Spleen (tissue), 11 donors: ENCODE results near the gene SUN5. TPM values are rescaled to one million over a fixed set of nuclear protein-coding genes. Genes with fewer than 3 reads are reported as not detected.

Experiments
- DNase-seq: peaks from one replicate; pipeline ENCODE4 v3.0.0-alpha.2; 2020
- H3K27ac ChIP-seq, 8 donors: fragments of 200-600 bp; sonication (generic) in 7 of 8; 1 replicate in 4 of 8; 2 replicates in 4 of 8; pipeline versions ENCODE4 v1.5.0 to v1.8.0; 2016 to 2021; ENCODE audit warnings: inconsistent platforms in 4 of 8, mild to moderate bottlenecking in 4 of 8, moderate library complexity in 1 of 8
- H3K27me3 ChIP-seq, 7 donors: fragments of 200-600 bp; sonication (generic) in 6 of 7; replicated peaks in 1 of 7; 1 replicate in 4 of 7; 2 replicates in 3 of 7; pipeline versions ENCODE4 v1.5.0 to v1.8.0; 2016 to 2021; ENCODE audit warnings: inconsistent platforms in 3 of 7, mild to moderate bottlenecking in 1 of 7
- H3K36me3 ChIP-seq, 6 donors: fragments of 200-600 bp; sonication (generic) in 5 of 6; 1 replicate in 4 of 6; 2 replicates in 2 of 6; pipeline versions ENCODE4 v1.5.0 to v1.8.0; 2016 to 2021; ENCODE audit warnings: inconsistent platforms in 2 of 6
- H3K4me1 ChIP-seq, 6 donors: fragments of 200-600 bp; sonication (generic) in 5 of 6; 1 replicate in 3 of 6; 2 replicates in 3 of 6; pipeline versions ENCODE4 v1.5.0 to v1.8.0; 2016 to 2021; ENCODE audit warnings: inconsistent platforms in 3 of 6
- H3K4me3 ChIP-seq, 8 donors: fragments of 200-600 bp; sonication (generic) in 7 of 8; 1 replicate in 4 of 8; 2 replicates in 4 of 8; pipeline versions ENCODE4 v1.5.0 to v1.8.0; 2016 to 2021; ENCODE audit warnings: inconsistent platforms in 4 of 8, mild to moderate bottlenecking in 4 of 8, moderate library complexity in 2 of 8
- H3K9me3 ChIP-seq, 8 donors: fragments of 200-600 bp; sonication (generic) in 7 of 8; 1 replicate in 4 of 8; 2 replicates in 4 of 8; pipeline versions ENCODE4 v1.5.0 to v1.8.0; 2016 to 2021; ENCODE audit warnings: inconsistent platforms in 4 of 8
- CTCF ChIP-seq, 11 experiments: fragments of 200-600 bp in 7 of 11; fragments of 450-650 bp in 4 of 11; sonication (generic) in 4 of 11; IDR thresholded peaks in 8 of 11; conservative IDR thresholded peaks in 3 of 11; 1 replicate in 7 of 11; 2 replicates in 4 of 11; pipeline versions ENCODE4 v1.4.0 to v1.8.0; 2016 to 2021; ENCODE audit warnings: antibody characterized with exemption in 11 of 11, inconsistent platforms in 4 of 11, mild to moderate bottlenecking in 1 of 11
- POLR2A ChIP-seq, 3 donors: fragments of 450-650 bp; IDR thresholded peaks; one replicate each; pipeline ENCODE4 v1.5.1; 2017; ENCODE audit warnings: antibody characterized with exemption in 3 of 3, mild to moderate bottlenecking in 1 of 3
- POLR2AphosphoS5 ChIP-seq, 3 donors: sonication (generic); formaldehyde crosslinking; IDR thresholded peaks; one replicate each; pipeline ENCODE4 v1.5.1; 2017; ENCODE audit warnings: antibody characterized with exemption in 3 of 3
- whole genome bisulfite sequencing, 5 donors: extraction: QIAGEN DNeasy Blood & Tissue Kit in 3 of 5; methylation state at CpG; one replicate each; pipeline versions ENCODE4 v1.1.5 to v1.1.7; 2013 to 2018; 5-methylcytosine and 5-hydroxymethylcytosine counted together
- intact Hi-C: fragments of 100-400 bp; cut with DNase I; formaldehyde crosslinking; loops from one replicate; pipeline ENCODE4 v1.15.0; 2023; ENCODE audit warnings: low total_unique reads
- polyA plus RNA-seq, 3 donors: library from polyadenylated mRNA; stranded (reverse); fragments of 200-250 nt; gene quantifications; one replicate each; pipeline ENCODE4 v1.2.1, GENCODE V29; 2013
- total RNA-seq, 7 donors: library from RNA; depleted of rRNA in 3 of 7; stranded (reverse); fragments of >200 nt in 3 of 7; fragmentation: NEBNext Ultra II Directional in 4 of 7; extraction: Animal tissue kit (Norgen Biotek cat#: 25700) in 4 of 7; gene quantifications; one replicate each; pipeline versions ENCODE4 v1.1.0 to v1.2.1, GENCODE V29; 2016 to 2021
- donor health status: healthy with polysubstance abuse.
- donor health status: DM: no; HTN: no; CAD: no; lungs with moderate emphysema.
- donor health status: DM: no; HTN: no; CAD: no.
- donor health status: Bipolar disorder and iron deficiency.
- donor health status: healthy.
- donor health status: DM: no; HTN: no; CAD: no.
- donor health status: DM: yes; HTN: yes; CAD: no.

SUN5 gene
- total and polyA plus RNA-seq, 10 donors, result not detected

DNA sequence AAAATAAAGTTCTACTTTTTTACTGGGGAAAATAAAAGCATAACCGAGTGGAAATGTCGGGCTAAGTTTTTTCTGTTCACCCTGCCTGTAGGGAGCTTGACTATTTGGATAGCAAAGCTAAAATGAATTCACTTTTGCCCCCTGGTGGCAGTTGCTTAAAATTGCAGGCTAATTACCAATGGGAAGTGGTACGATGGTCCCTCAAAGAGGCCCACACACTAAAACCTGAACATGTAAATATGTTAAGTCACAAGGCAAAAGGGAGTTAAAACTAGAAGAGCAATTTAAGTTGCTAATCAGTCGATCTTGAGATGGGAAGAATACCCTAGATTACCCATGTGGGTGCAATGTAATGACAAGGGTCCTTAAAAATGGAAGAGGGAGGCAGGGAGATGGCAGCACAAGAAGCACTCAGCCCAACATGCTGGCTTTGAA, 916 bp upstream of the SUN5 start:
- no peak for DNase-seq
- H3K27ac ChIP-seq, result no peak overlapping the region
- no peaks in the 10 kb centered on the region for H3K27me3 ChIP-seq
- peak in 8 of 11 experiments; percentile 22 to 65 (median 46) for TF ChIP-seq CTCF (IDR thresholded peaks at IDR 0.05 in 8 of 11, conservative IDR thresholded peaks at IDR 0.05 in 3 of 11)
- no peak for TF ChIP-seq POLR2AphosphoS5 (IDR thresholded peaks at IDR 0.05)
- TF ChIP-seq POLR2A (IDR thresholded peaks at IDR 0.05), result no peak
- no peaks in the 10 kb centered on the region for H3K36me3 ChIP-seq
- intact Hi-C loops, result loop anchor here (5.0 kb wide), 1 partner anchor 103 kb away; no protein-coding TSS in a partner anchor
- peaks cover 0 to 12% (median 8%) of the 10 kb centered on the region in 8 donors for H3K9me3 ChIP-seq
- 57 to 66% (median 60%) methylated on average over 4 of the region's 4 CpGs for WGBS, 5 donors
- no peak overlapping the region for H3K4me3 ChIP-seq
- peaks cover 0 to 14% (median 1%) of the 10 kb centered on the region in 6 donors for H3K4me1 ChIP-seq

DNA sequence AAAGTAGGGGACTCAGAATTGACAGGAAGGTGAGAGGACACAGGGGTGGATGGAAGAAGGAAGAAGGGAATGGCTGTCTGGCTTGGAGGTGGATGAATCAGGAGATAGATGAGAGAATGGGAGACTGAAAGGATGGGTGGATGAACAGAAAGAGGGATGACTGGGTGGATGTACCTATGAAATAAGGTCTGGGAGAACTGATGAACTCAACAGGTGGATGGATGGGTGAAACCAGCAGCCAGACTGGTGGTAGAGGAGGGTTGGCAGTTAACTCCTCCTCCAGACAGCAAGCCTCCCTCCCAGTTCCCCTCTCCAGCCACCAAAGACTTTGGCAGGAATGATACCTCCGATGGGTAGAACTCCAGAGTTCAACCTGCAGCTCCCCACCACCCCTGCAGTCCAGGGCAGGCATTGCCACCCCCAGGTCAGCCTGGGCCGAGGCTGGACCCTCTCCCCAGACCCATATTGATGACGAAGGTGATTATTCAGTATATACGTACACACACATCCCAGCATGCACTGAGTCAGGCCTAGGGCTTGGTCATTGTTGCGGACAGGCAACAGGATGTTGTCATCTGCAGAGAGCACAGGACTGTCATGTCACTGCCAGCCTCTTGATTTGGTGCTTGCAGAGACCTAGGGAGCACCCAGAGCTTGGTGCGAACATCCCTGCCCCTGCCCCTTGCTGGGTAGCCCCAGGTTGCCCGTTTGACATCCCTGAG, 2.0 kb downstream of the SUN5 start:
- WGBS, 5 donors, result 87 to 95% (median 90%) methylated on average over 4 to 7 of the region's 7 CpGs
- peak; percentile 51 for DNase-seq
- no peaks in the 10 kb centered on the region for H3K36me3 ChIP-seq
- no peaks in the 10 kb centered on the region for H3K27me3 ChIP-seq
- peaks cover 0 to 12% (median 8%) of the 10 kb centered on the region in 8 donors for H3K9me3 ChIP-seq
- TF ChIP-seq POLR2AphosphoS5 (IDR thresholded peaks at IDR 0.05) (no peak), POLR2A (IDR thresholded peaks at IDR 0.05) (no peak), CTCF (IDR thresholded peaks at IDR 0.05 in 8 of 11, conservative IDR thresholded peaks at IDR 0.05 in 3 of 11) (no peak)
- no peak overlapping the region for H3K27ac ChIP-seq
- no peak overlapping the region for H3K4me3 ChIP-seq
- H3K4me1 ChIP-seq, result peaks cover 0 to 10% (median 6%) of the 10 kb centered on the region in 6 donors
- intact Hi-C loops, result no loop called here

GRCh38 chr20:33000802-33001466, 3.3 kb downstream of the SUN5 start:
- intact Hi-C loops, result no loop called here
- H3K27ac ChIP-seq, result no peak overlapping the region
- TF ChIP-seq CTCF (IDR thresholded peaks at IDR 0.05 in 8 of 11, conservative IDR thresholded peaks at IDR 0.05 in 3 of 11), result no peak
- no peak for TF ChIP-seq POLR2AphosphoS5 (IDR thresholded peaks at IDR 0.05)
- TF ChIP-seq POLR2A (IDR thresholded peaks at IDR 0.05), result no peak
- no peaks in the 10 kb centered on the region for H3K27me3 ChIP-seq
- H3K9me3 ChIP-seq, result peaks cover 0 to 13% (median 8%) of the 10 kb centered on the region in 8 donors
- peaks cover 0 to 10% (median 6%) of the 10 kb centered on the region in 6 donors for H3K4me1 ChIP-seq
- peak; percentile 62 for DNase-seq
- 64 to 82% (median 78%) methylated on average over 9 of the region's 9 CpGs for WGBS, 5 donors
- H3K36me3 ChIP-seq, result no peaks in the 10 kb centered on the region
- no peak overlapping the region for H3K4me3 ChIP-seq
